ENCODE data around the gene GSTCD. TPM values are rescaled to one million over a fixed set of nuclear protein-coding genes. Genes with fewer than 3 reads are reported as not detected.

GSTCD gene
- total RNA-seq, 2 donors from 2014 or later = 24.7 to 30.6 TPM

- Histone ChIP-seq H3K4me1 (ENCODE audit: control insufficient read depth, insufficient read depth, low read length) (no peaks in the 10 kb centered on the region), H3K4me3 (ENCODE audit: low read length) (no peak overlapping the region), H3K27me3 (ENCODE audit: control insufficient read depth, insufficient read depth, low read length, poor library complexity, severe bottlenecking) (peaks cover 10% of the 10 kb centered on the region), H3K36me3 (ENCODE audit: control insufficient read depth, insufficient read depth, low read length) (no peaks in the 10 kb centered on the region), H3K27ac (ENCODE audit: low read depth, low read length) (no peak overlapping the region), H3K9me3 (ENCODE audit: control insufficient read depth, low read length) (no peaks in the 10 kb centered on the region), H3K9ac (ENCODE audit: extremely low read depth, low read length, poor library complexity, severe bottlenecking) (no peak overlapping the region)
- Mint-ChIP-seq H3K9me3 (no peaks in the 10 kb centered on the region), H3K27ac (no peak overlapping the region), H3K27me3 (ENCODE audit: insufficient read depth) (peaks cover 6% of the 10 kb centered on the region), H3K4me1 (no peaks in the 10 kb centered on the region), H3K36me3 (ENCODE audit: low read depth) (no peaks in the 10 kb centered on the region), H3K4me3 (no peak overlapping the region)
- WGBS, 2 experiments (ENCODE audit: insufficient coverage in 1 of 2, insufficient read length in 1 of 2) = 100% methylated on average over 1 of the region's 2 CpGs; no CpG with 5 or more reads in 1 of the 2 experiments
- DNase-seq = no peak
- TF ChIP-seq, protein P1, sequence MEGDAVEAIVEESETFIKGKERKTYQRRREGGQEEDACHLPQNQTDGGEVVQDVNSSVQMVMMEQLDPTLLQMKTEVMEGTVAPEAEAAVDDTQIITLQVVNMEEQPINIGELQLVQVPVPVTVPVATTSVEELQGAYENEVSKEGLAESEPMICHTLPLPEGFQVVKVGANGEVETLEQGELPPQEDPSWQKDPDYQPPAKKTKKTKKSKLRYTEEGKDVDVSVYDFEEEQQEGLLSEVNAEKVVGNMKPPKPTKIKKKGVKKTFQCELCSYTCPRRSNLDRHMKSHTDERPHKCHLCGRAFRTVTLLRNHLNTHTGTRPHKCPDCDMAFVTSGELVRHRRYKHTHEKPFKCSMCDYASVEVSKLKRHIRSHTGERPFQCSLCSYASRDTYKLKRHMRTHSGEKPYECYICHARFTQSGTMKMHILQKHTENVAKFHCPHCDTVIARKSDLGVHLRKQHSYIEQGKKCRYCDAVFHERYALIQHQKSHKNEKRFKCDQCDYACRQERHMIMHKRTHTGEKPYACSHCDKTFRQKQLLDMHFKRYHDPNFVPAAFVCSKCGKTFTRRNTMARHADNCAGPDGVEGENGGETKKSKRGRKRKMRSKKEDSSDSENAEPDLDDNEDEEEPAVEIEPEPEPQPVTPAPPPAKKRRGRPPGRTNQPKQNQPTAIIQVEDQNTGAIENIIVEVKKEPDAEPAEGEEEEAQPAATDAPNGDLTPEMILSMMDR (conservative IDR thresholded peaks at IDR 0.05) = no peak
These were observed 45.5 kb upstream of the GSTCD start for GRCh38 chr4:105662935-105663675.

DNA sequence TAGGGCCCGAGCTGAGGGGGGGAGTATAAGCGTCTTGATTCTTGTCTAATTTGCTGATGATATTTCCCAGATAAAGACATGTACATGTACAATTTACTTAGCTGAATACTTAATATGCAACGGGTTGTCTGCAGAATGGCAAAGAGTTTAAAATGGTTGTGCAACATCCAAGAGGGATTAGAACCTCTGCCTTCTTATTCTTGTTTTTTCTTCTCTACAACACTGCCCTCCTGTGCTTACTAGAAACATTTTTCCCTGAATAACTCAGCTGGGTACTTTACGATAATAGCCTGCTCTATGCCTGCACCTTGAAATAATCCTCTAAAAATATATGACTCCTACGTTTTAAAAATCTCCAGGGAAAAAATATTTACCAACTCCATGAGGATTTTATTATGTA, 41.9 kb upstream of the GSTCD start:
- H3K4me3 Mint-ChIP-seq = no peak overlapping the region
- no peaks in the 10 kb centered on the region for H3K9me3 Mint-ChIP-seq
- WGBS, 2 experiments (ENCODE audit: insufficient coverage in 1 of 2, insufficient read length in 1 of 2) = 42 to 58% methylated on average over 3 to 5 of the region's 5 CpGs
- H3K4me3 ChIP-seq (ENCODE audit: low read length) = no peak overlapping the region
- no peaks in the 10 kb centered on the region for H3K4me1 ChIP-seq (ENCODE audit: control insufficient read depth, insufficient read depth, low read length)
- H3K9ac ChIP-seq (ENCODE audit: extremely low read depth, low read length, poor library complexity, severe bottlenecking) = no peak overlapping the region
- H3K27ac Mint-ChIP-seq = no peak overlapping the region
- H3K36me3 ChIP-seq (ENCODE audit: control insufficient read depth, insufficient read depth, low read length) = no peaks in the 10 kb centered on the region
- peaks cover 6% of the 10 kb centered on the region for H3K27me3 Mint-ChIP-seq (ENCODE audit: insufficient read depth)
- TF ChIP-seq, protein P1 (conservative IDR thresholded peaks at IDR 0.05) = peak; percentile 77
- no peaks in the 10 kb centered on the region for H3K4me1 Mint-ChIP-seq
- H3K36me3 Mint-ChIP-seq (ENCODE audit: low read depth) = no peaks in the 10 kb centered on the region
- H3K27ac ChIP-seq (ENCODE audit: low read depth, low read length) = no peak overlapping the region
- H3K27me3 ChIP-seq (ENCODE audit: control insufficient read depth, insufficient read depth, low read length, poor library complexity, severe bottlenecking) = peaks cover 10% of the 10 kb centered on the region
- H3K9me3 ChIP-seq (ENCODE audit: control insufficient read depth, low read length) = no peaks in the 10 kb centered on the region
- DNase-seq = no peak

GRCh38 chr4:105670684-105671083, 37.9 kb upstream of the GSTCD start:
- no peak overlapping the region for H3K9ac ChIP-seq (ENCODE audit: extremely low read depth, low read length, poor library complexity, severe bottlenecking)
- Mint-ChIP-seq H3K27me3 (ENCODE audit: insufficient read depth) (peaks cover 5% of the 10 kb centered on the region), H3K27ac (no peak overlapping the region), H3K4me1 (no peaks in the 10 kb centered on the region), H3K36me3 (ENCODE audit: low read depth) (no peaks in the 10 kb centered on the region), H3K9me3 (no peaks in the 10 kb centered on the region), H3K4me3 (no peak overlapping the region)
- H3K4me1 ChIP-seq (ENCODE audit: control insufficient read depth, insufficient read depth, low read length) = no peaks in the 10 kb centered on the region
- TF ChIP-seq, protein P1 (conservative IDR thresholded peaks at IDR 0.05) = no peak
- no peak for DNase-seq
- no peaks in the 10 kb centered on the region for H3K36me3 ChIP-seq (ENCODE audit: control insufficient read depth, insufficient read depth, low read length)
- H3K9me3 ChIP-seq (ENCODE audit: control insufficient read depth, low read length) = no peaks in the 10 kb centered on the region
- H3K27ac ChIP-seq (ENCODE audit: low read depth, low read length) = no peak overlapping the region
- H3K4me3 ChIP-seq (ENCODE audit: low read length) = no peak overlapping the region
- peaks cover 10% of the 10 kb centered on the region for H3K27me3 ChIP-seq (ENCODE audit: control insufficient read depth, insufficient read depth, low read length, poor library complexity, severe bottlenecking)
